Stimulated activated CD4-positive, alpha-beta T cell treated with anti-CD3 and anti-CD28 coated beads, TNF-alpha, amount 100 ng/mL, for 1 hour (primary cell): ENCODE data around the gene RGL3.
"Not testable (repeated sequence)": the region's sequence is repeated elsewhere in the genome, so short reads cannot be mapped to it uniquely, and the experiment has no call there.

Experiments
- DNase-seq, 3 donors: peaks; one replicate each; pipeline ENCODE4 v3.0.0-alpha.2; 2020; ENCODE audit warnings: low read depth in 3 of 3, low spot score in 1 of 3

The RGL3 gene, protein sequence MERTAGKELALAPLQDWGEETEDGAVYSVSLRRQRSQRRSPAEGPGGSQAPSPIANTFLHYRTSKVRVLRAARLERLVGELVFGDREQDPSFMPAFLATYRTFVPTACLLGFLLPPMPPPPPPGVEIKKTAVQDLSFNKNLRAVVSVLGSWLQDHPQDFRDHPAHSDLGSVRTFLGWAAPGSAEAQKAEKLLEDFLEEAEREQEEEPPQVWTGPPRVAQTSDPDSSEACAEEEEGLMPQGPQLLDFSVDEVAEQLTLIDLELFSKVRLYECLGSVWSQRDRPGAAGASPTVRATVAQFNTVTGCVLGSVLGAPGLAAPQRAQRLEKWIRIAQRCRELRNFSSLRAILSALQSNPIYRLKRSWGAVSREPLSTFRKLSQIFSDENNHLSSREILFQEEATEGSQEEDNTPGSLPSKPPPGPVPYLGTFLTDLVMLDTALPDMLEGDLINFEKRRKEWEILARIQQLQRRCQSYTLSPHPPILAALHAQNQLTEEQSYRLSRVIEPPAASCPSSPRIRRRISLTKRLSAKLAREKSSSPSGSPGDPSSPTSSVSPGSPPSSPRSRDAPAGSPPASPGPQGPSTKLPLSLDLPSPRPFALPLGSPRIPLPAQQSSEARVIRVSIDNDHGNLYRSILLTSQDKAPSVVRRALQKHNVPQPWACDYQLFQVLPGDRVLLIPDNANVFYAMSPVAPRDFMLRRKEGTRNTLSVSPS

DNA sequence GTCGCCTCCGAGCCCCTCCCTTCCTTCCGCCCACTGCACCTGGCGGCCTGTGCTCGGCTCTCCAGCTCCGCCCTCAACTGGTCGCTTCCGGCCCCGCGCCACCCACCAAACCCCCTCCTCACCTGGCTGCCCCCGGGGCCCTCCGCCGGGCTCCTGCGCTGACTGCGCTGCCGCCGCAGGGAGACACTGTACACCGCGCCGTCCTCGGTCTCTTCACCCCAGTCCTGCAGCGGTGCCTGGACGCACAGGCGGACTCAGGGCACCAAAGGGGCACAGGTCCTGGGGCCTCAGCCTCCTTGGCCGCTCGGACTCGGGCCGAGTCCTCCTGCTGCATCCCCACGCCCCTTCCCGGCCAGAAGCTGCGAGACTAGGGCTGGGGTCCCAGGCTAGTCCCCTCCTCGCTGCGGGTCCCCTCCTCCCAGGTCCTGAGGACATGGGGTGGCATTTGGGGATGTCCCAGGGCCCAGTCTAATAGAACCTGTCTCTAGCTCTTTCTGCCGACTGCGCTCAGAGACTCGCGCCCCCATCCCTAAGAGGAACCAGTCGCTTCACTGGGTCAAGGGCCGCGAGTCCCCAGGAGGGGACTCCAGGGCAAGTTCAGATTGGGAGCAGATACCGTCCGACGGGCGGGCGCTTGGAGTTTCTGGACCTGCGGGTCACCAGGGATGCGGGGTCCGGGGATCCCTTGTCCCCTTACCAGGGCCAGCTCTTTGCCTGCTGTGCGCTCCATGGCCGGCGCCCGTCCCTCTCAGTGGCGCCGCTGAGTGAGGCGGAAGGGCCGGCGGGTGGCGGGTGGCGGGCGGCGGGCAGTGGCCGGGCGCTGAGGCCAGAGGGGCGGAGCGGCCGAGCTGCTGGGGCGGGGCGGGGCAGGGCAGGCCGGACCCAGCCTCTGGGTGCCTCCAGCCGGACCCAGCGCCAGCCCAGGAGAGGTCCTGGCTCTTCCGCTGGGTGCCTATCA is at the start of gene RGL3:
Gene RGL3, minus strand, starts transcription at position 766 of the 958 bp plus-strand sequence. Its CDS starts 36 bp downstream, at position 730.
- DNase-seq: no peak

DNA sequence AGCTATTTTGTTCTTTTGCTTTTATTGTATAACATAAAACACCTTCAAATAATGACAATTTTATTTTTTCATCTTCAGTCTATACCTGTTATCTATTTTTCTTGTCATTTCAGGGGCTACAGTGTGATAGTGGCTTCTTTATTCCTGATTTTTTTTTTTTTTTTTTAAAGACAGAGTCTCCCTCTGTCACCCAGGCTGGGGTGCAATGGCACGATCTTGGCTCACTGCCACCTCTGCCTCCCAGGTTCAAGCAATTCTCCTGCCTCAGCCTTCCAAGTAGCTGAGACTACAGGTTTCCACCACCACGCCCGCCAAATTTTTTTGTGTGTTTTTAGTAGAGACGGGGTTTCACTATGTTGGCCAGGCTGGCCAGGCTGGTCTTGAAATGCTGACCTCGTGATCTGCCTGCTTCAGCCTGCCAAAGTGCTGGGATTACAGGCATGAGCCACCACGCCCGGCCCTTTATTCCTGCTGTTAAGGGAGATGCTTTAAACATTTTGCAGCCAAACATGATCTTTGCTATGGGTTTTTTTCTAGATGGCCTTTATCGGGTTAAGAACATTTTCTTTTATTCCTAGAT is 49.2 kb upstream of the RGL3 start:
- not testable (repeated sequence) for DNase-seq

DNA sequence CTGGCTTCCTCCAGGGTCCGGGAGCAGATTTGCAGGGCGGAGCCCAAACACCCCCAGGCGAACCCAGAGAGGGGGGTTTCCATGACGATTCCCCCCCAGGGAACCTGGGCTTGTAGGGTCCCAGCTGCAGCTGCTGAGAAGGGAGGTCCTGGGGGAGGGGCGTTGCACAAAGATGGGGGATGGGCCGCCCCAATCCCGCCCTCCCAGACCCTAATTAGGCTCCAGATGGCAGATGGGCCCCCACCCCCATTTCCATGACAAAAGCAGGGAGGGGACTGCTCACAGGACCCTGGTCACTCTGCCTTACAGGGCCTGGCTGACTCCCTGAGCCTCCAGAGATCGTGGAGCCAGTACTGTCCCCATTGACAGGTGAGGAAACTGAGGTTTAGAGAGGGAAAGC is 46.5 kb upstream of the RGL3 start:
- no peak for DNase-seq

DNA sequence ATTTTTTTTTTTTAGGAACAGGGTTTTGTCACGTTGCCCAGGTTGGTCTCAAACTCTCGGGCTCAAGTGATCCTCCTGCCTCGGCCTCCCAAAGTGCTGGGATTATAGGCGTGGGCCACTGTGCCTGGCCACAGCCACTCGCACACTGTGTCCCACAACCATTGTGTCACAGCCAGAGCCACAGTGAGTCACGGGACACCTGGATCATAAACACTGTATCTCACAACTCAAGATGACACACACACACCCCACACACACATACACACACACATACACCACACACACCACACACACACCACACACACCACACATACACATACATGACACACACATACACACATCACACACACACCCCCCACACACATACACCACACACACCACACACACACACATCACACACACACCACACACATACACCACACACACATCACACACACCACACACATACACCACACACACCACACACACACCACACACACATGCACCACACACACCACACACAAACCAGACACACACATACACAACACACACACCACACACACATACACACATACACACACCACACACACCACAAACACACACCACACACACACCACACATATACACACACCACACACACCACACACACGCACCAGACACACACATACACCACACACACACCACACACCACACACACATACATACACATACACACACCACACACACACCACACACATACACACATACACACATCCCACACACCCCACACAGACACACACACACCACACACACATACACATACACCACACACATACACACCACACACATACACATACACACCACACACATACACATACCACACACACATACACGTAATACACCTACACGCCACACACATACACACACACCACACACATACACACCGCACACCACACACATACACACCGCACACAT is 45.5 kb upstream of the RGL3 start:
- no peak for DNase-seq

DNA sequence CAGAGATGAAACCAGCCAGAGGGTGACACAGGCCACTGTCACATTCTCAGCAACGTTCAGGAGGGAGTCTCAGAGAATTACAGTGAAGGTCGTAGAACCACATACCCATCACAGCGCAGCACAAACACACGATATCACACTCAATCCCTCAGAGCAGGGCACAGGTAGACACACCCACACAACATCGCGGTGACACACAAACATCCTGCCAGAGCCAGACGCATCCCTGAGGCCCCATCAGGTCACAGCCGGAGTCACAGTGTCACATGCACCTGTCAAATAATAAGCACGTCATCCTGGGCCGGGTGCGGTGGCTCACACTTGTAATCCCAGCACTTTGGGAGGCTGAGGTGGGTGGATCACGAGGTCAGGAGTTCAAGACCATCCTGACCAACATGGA is 44.3 kb upstream of the RGL3 start:
- no peak for DNase-seq

- DNase-seq: no peak
Observed at GRCh38 chr19:11461453-11461852, 42.3 kb upstream of the RGL3 start.

DNA sequence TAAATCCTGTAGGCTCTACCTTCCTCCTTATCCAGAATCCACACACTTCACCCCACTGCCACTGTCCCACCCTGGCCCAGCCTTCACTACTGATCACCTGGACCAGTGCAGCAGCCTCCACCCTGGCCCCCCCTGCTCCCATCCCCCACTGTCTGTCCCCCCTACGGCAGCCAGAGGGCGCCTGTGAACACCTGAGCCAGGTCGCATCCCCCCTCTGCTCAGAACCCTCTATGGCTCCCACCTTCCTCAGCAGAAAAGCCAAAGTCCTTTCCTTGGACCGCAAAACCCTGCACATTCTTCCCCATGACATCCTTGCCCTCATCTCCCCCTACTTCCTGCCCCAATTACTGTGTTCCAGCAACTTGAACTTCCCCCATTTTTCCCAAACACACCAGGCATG is 41.1 kb upstream of the RGL3 start:
- no peak for DNase-seq

- DNase-seq: not testable (repeated sequence)
Observed at GRCh38 chr19:11458912-11459311, 39.8 kb upstream of the RGL3 start.

- DNase-seq: no peak
Observed at GRCh38 chr19:11458236-11458900, 39.3 kb upstream of the RGL3 start.

GRCh38 chr19:11457831-11458230 is 38.7 kb upstream of the RGL3 start:
- no peak for DNase-seq

DNA sequence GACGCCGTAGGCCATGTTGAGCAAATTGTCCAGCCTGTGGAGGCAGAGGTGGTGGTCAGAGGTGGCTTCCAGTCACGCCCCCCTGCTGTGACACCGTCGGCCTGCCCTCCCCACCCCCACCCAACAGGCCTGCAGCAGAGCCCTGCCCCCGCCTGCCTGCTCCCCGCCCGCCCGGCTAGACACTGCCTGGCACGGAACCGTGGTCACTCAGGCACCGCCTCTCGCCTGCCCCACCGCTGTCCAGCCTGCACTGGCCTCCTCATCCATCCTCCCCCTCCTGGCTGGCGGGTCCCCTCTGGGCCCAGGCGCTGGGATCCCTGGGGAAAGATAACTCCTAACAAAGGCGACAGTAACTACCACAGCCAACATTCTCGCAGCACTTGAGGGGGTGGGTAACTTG is 38.0 kb upstream of the RGL3 start:
- DNase-seq: no peak

DNA sequence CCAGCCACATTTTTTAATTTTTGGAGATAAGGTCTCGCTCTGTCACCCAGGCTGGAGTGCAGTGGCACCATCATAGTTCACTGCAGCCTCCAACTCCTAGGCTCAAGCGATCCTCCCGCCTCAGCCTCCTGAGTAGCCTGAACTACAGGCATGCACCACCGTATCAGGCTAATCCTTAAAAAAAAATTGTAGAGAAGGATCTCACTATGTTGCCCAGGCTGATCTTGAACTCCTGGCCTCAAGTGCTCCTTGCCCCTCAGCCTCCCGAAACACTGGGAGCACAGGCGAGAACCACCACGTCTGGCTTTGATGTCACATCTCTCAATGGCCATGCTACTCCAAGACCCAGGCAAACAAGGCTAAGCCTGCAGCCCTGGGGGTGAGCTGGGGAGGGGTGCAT is 37.5 kb upstream of the RGL3 start:
- no peak for DNase-seq

GRCh38 chr19:11455233-11455554 is 36.1 kb upstream of the RGL3 start:
- not testable (repeated sequence) for DNase-seq

DNA sequence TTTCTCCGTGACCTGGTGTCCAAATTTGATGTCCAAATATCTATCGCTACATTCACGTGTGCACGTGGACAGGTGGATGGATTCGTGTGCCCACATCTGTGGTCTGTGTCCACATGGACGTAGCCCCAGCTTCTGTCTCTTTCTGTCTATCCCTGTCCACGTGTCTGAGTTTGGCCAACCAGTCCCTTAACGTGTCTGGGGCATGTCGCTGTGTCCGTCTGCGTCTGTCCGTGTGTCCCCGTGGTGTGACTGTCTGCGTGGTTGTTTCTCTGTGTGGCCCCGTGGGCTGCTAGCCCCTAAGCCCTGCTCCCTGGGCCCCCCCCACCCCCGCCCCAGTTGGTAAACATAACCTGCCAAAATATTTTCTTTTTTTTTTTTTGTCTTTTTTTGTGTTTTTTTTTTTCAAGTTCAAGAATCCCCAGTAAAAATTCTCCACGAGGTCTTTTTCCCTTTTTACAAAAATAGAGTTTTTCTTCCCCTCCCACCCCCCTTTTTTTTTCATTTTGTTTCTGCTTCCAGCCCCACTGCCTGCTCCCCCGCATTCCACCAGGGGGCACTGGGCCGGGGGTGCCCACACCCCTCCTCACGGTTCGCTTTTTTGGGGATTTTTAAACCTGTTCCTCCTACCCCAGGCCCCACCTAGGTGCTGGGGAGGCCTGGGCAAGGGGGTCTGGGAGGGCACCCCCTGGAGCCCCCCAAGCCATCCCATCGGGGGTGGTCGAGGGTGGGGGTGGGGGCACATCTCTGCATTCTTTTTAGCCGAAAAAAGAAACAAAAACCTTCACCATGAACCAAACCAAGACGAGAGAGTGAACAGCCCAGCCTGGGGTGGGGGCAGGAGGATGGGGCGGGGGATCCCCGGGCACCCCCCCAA is 34.6 kb upstream of the RGL3 start:
- no peak for DNase-seq

GRCh38 chr19:11452620-11453310 is 33.7 kb upstream of the RGL3 start:
- no peak for DNase-seq

DNA sequence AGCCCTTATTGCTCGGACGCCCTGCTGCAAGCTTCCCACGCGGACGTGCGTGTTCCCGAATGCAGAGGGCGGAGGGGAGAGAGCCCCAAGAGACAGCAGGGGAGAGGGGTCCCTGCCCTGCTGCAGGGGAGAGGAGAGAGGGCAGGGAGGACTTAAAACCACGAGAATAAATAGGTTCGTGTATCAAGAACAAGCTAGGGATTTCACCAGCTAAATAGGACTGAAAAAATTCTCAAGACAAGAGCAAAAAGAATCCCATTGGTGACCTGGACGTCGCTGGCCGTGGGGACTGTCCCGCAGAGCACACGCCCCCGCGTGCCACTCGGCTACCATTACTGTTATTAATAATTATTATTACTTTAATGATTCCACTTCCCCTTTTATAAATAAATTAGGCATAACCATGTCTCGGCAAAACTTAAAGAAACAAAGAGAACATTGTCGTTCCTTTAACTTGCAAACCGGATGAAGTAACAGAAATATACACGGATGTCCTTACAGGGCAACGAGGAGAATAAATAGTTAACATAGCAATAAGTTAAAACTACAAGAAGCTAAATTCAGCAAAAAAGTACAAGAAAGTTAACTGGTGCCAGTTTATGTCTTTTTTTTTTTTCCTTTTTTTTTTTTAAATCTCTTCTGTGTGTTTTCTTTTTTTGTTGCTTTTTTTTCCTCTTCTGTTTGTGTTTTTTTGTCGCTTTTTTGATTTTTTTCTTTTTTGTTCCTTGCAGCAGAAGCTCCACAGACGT is 32.9 kb upstream of the RGL3 start:
- no peak for DNase-seq

- DNase-seq: no peak
Observed at GRCh38 chr19:11451327-11451870, 32.3 kb upstream of the RGL3 start.
